Panc1 (cell line): Measurements from ENCODE around the gene EFL1. TPM values are rescaled to one million over a fixed set of nuclear protein-coding genes. Genes with fewer than 3 reads are reported as not detected.

Source experiments
- ATAC-seq: fragments of 200-7000 bp; cut with Tn5 transposase; 2 replicates; pipeline ENCODE4 v1.9.1; 2020; ENCODE audit warnings: mild to moderate bottlenecking, moderate library complexity
- BruUV-seq: library from RNA; stranded (reverse); fragments of 400-500 nt; replicated peaks from 2 replicates; lab custom pipeline; 2021; lab: Mats Ljungman, UMichigan
- CTCF ChIA-PET: fragments of 300-600 bp; sonication (Branson Sonifier 250); formaldehyde crosslinking; loops from one replicate; lab custom pipeline; 2022; ENCODE audit warnings: antibody characterized with exemption; lab: Charles Lee
- POLR2A ChIA-PET: fragments of 300-600 bp; sonication (Branson Sonifier 250); formaldehyde crosslinking; loops from one replicate; lab custom pipeline; 2022; ENCODE audit warnings: antibody characterized with exemption; lab: Charles Lee
- DNase-seq: peaks from one replicate; pipeline ENCODE4 v3.0.0-alpha.2; 2010; ENCODE audit warnings: low read depth, low spot score
- H3K27ac ChIP-seq: 2 replicates; pipeline ENCODE4 v1.5.1; 2011; ENCODE audit warnings: mild to moderate bottlenecking, low read length, inconsistent platforms
- H3K27me3 ChIP-seq: fragments of 200-500 bp; sonication (Bioruptor generic); 2 replicates; pipeline ENCODE4 v1.6.0; 2014; ENCODE audit warnings: low read length, inconsistent platforms; ENCODE audit not compliant: control insufficient read depth, insufficient read depth
- H3K36me3 ChIP-seq: fragments of 200-500 bp; sonication (Bioruptor generic); 2 replicates; pipeline ENCODE4 v1.5.1; 2014; ENCODE audit warnings: inconsistent platforms, mild to moderate bottlenecking, low read length, moderate library complexity; ENCODE audit not compliant: control insufficient read depth, insufficient read depth
- H3K4me1 ChIP-seq: 2 replicates; pipeline ENCODE4 v1.5.1; 2011; ENCODE audit warnings: inconsistent platforms, mild to moderate bottlenecking, low read length, moderate library complexity; ENCODE audit not compliant: control insufficient read depth, insufficient read depth
- H3K4me3 ChIP-seq, 2 experiments: 2 replicates each; pipeline ENCODE4 v1.5.1; 2011 to 2012; ENCODE audit warnings: low read depth in 2 of 2, low read length in 2 of 2, mild to moderate bottlenecking in 2 of 2, inconsistent platforms in 1 of 2, moderate library complexity in 1 of 2
- H3K9me3 ChIP-seq: fragments of 200-500 bp; sonication (Bioruptor generic); 2 replicates; pipeline ENCODE4 v1.5.1; 2014; ENCODE audit warnings: low read depth, mild to moderate bottlenecking, inconsistent platforms, low read length, moderate library complexity; ENCODE audit not compliant: control insufficient read depth, insufficient read depth
- POLR2AphosphoS5 ChIP-seq: IDR thresholded peaks from 2 replicates; pipeline ENCODE4 v1.6.1; 2012; ENCODE audit warnings: mild to moderate bottlenecking, low read depth, low read length, moderate library complexity
- SIN3A ChIP-seq: IDR thresholded peaks from 2 replicates; pipeline ENCODE4 v1.6.1; 2012; ENCODE audit warnings: low read depth, mild to moderate bottlenecking, low read length, moderate library complexity, borderline replicate concordance; ENCODE audit not compliant: insufficient read depth
- TCF7L2 ChIP-seq: IDR thresholded peaks from 2 replicates; pipeline ENCODE4 v1.6.1; 2011; ENCODE audit warnings: mild to moderate bottlenecking, low read depth, low read length, inconsistent platforms
- in situ Hi-C: cut with HindIII; loops from 2 replicates; pipeline ENCODE4 v1.10.0; 2016; ENCODE audit warnings: low sequenced_read_pairs, low pct_unique_long_range_greater_than_20kb
- intact Hi-C: fragments of 100-400 bp; cut with micrococcal nuclease; formaldehyde crosslinking; loops from one replicate; pipeline ENCODE4 v1.10.0; 2022; ENCODE audit not compliant: unreplicated experiment
- total RNA-seq: library from RNA; stranded (reverse); gene quantifications from one replicate; pipeline ENCODE4 v1.2.1, GENCODE V29; 2021; ENCODE audit not compliant: unreplicated experiment
- TF ChIP-seq, protein P1 (sequence below): fragments of 450-650 bp; IDR thresholded peaks from 2 replicates; pipeline ENCODE4 v1.5.1; 2017; ENCODE audit warnings: mild to moderate bottlenecking
- TF ChIP-seq, protein P2 (sequence below), 2 experiments: IDR thresholded peaks; 2 replicates each; pipeline ENCODE4 v1.6.1; 2011 to 2012; ENCODE audit warnings: low read depth in 2 of 2, control low read depth in 1 of 2, low read length in 1 of 2, mild to moderate bottlenecking in 1 of 2, moderate library complexity in 1 of 2; ENCODE audit not compliant: insufficient read depth in 1 of 2

EFL1 gene
- total RNA-seq, 1 experiment from 2014 or later = 20.2 TPM

DNA sequence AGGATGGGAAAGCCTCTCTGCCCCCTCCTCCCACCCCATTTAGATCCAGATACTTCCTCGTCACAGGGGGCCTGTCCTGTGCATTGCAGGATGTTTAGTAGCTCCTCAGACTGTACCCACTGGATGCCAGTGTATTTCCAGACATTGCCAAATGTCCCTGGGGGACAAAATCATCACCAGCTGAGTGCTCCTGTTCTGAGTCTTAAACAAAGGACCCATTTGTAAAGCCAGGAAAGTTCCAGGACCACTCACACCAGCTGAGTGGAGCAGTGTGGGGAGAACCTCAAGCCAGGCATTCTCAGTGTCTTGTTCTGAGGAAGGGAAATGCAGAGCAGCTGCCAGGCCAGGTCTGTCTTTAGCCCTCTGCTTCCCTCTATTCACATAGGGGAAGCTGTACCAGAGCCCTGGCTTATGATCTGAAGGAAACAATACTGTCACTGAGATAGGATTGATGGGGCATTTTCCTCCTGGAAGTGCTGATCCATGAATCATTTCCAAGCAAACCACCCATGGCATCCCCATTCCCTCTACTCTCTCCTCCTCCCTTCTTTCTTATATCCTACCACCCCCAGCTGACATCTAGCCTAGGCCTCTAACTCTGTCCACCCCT, 149.3 kb downstream of the EFL1 start:
- no TSS peak for BruUV-seq
- intact Hi-C loops (no loop called here), in situ Hi-C loops (no loop called here)
- ATAC-seq (peak; percentile 16; the same call in 1 of the 2 replicates), DNase-seq (no peak)
- Histone ChIP-seq H3K9me3 (no peaks in the 10 kb centered on the region), H3K36me3 (no peaks in the 10 kb centered on the region), H3K4me3 (no peak overlapping the region), H3K27me3 (no peaks in the 10 kb centered on the region), H3K27ac (no peak overlapping the region), H3K4me1 (no peaks in the 10 kb centered on the region)
- no peak for TF ChIP-seq TCF7L2
- no peak for TF ChIP-seq POLR2AphosphoS5
- TF ChIP-seq, protein P1, sequence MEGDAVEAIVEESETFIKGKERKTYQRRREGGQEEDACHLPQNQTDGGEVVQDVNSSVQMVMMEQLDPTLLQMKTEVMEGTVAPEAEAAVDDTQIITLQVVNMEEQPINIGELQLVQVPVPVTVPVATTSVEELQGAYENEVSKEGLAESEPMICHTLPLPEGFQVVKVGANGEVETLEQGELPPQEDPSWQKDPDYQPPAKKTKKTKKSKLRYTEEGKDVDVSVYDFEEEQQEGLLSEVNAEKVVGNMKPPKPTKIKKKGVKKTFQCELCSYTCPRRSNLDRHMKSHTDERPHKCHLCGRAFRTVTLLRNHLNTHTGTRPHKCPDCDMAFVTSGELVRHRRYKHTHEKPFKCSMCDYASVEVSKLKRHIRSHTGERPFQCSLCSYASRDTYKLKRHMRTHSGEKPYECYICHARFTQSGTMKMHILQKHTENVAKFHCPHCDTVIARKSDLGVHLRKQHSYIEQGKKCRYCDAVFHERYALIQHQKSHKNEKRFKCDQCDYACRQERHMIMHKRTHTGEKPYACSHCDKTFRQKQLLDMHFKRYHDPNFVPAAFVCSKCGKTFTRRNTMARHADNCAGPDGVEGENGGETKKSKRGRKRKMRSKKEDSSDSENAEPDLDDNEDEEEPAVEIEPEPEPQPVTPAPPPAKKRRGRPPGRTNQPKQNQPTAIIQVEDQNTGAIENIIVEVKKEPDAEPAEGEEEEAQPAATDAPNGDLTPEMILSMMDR = no peak
- TF ChIP-seq SIN3A = no peak
- TF ChIP-seq, protein P2, sequence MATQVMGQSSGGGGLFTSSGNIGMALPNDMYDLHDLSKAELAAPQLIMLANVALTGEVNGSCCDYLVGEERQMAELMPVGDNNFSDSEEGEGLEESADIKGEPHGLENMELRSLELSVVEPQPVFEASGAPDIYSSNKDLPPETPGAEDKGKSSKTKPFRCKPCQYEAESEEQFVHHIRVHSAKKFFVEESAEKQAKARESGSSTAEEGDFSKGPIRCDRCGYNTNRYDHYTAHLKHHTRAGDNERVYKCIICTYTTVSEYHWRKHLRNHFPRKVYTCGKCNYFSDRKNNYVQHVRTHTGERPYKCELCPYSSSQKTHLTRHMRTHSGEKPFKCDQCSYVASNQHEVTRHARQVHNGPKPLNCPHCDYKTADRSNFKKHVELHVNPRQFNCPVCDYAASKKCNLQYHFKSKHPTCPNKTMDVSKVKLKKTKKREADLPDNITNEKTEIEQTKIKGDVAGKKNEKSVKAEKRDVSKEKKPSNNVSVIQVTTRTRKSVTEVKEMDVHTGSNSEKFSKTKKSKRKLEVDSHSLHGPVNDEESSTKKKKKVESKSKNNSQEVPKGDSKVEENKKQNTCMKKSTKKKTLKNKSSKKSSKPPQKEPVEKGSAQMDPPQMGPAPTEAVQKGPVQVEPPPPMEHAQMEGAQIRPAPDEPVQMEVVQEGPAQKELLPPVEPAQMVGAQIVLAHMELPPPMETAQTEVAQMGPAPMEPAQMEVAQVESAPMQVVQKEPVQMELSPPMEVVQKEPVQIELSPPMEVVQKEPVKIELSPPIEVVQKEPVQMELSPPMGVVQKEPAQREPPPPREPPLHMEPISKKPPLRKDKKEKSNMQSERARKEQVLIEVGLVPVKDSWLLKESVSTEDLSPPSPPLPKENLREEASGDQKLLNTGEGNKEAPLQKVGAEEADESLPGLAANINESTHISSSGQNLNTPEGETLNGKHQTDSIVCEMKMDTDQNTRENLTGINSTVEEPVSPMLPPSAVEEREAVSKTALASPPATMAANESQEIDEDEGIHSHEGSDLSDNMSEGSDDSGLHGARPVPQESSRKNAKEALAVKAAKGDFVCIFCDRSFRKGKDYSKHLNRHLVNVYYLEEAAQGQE (IDR thresholded peaks at IDR 0.05; ENCODE audit: insufficient read depth in 1 of 2, low read depth in 2 of 2, low read length in 1 of 2) = no peak
- ChIA-PET POLR2A (no interaction called here), CTCF (no interaction called here)

DNA sequence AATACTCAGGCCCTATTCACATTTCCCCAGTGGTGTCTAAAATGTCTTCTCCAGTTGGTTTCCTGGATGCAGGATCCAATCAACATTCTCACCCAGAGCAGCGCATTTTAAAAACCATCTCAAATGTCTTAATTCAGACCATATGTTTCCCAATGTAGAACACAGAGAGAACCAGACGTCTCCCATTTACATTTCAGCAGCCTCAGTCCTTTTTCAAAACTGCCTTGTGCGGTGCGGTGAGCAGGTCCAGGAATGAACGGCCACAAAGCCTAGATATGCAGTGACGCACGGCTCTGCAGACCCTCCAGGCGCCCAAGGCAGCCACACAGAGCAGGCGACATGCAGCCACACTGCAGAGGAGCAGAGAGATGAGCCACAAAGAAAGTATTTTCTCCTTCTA, 150.6 kb downstream of the EFL1 start:
- Histone ChIP-seq H3K27ac (no peak overlapping the region), H3K27me3 (no peaks in the 10 kb centered on the region), H3K4me3 (no peak overlapping the region), H3K4me1 (no peaks in the 10 kb centered on the region), H3K36me3 (no peaks in the 10 kb centered on the region), H3K9me3 (no peaks in the 10 kb centered on the region)
- TF ChIP-seq, protein P1 = no peak
- TF ChIP-seq POLR2AphosphoS5 (no peak), TCF7L2 (no peak), SIN3A (no peak)
- TF ChIP-seq, protein P2 (IDR thresholded peaks at IDR 0.05; ENCODE audit: insufficient read depth in 1 of 2, low read depth in 2 of 2, low read length in 1 of 2) = no peak
- in situ Hi-C loops = no loop called here
- CTCF ChIA-PET = no interaction called here
- no TSS peak for BruUV-seq
- DNase-seq (no peak), ATAC-seq (no peak)
- intact Hi-C loops = no loop called here
- POLR2A ChIA-PET = no interaction called here
